Activated CD8-positive, alpha-beta memory T cell treated with anti-CD3 and anti-CD28 coated beads for 4 hours (primary cell): ENCODE measurements around the gene PRKRIP1.
"Not testable (repeated sequence)": the region's sequence is repeated elsewhere in the genome, so short reads cannot be mapped to it uniquely, and the experiment has no call there.

Experiments used
- DNase-seq, 2 donors: peaks; one replicate each; pipeline ENCODE4 v3.0.0-alpha.2; 2020; ENCODE audit warnings: low read depth in 2 of 2

PRKRIP1 gene

GRCh38 chr7:102431617-102432298 is 35.6 kb downstream of the PRKRIP1 start:
- DNase-seq, result peak in 1 of 2 donors; percentile 42

- no peak for DNase-seq
Measured at GRCh38 chr7:102432442-102433218, 36.5 kb downstream of the PRKRIP1 start.

GRCh38 chr7:102433219-102434038 is 37.3 kb downstream of the PRKRIP1 start, which contains the start of gene ORAI2:
Gene ORAI2, plus strand, starts transcription at chr7:102433575. Its CDS starts 5,382 bp downstream, at chr7:102438957.
- DNase-seq, result peak; percentile 79

- no peak for DNase-seq
Measured at GRCh38 chr7:102434039-102434486, 37.9 kb downstream of the PRKRIP1 start.

GRCh38 chr7:102436118-102436517 is 40.0 kb downstream of the PRKRIP1 start:
- no peak for DNase-seq

- no peak for DNase-seq
Measured at GRCh38 chr7:102439963-102440795, 44.0 kb downstream of the PRKRIP1 start.

GRCh38 chr7:102444961-102445673 is 49.0 kb downstream of the PRKRIP1 start:
- no peak for DNase-seq

GRCh38 chr7:102445674-102446071 is 49.5 kb downstream of the PRKRIP1 start:
- no peak for DNase-seq

GRCh38 chr7:102446387-102447156 is 50.4 kb downstream of the PRKRIP1 start:
- DNase-seq, result no peak

- DNase-seq, result no peak
Measured at GRCh38 chr7:102447311-102447710, 51.1 kb downstream of the PRKRIP1 start.

GRCh38 chr7:102449136-102449535 is 53.0 kb downstream of the PRKRIP1 start:
- no peak for DNase-seq

GRCh38 chr7:102450242-102450641 is 54.1 kb downstream of the PRKRIP1 start:
- DNase-seq, result peak in 1 of 2 donors; percentile 36

- no peak for DNase-seq
Measured at GRCh38 chr7:102451371-102452054, 55.4 kb downstream of the PRKRIP1 start.

- DNase-seq, result no peak
Measured at GRCh38 chr7:102452451-102452850, 56.3 kb downstream of the PRKRIP1 start.

- DNase-seq, result no peak
Measured at GRCh38 chr7:102453319-102453718, 57.2 kb downstream of the PRKRIP1 start.

GRCh38 chr7:102454468-102454867 is 58.3 kb downstream of the PRKRIP1 start:
- no peak for DNase-seq

GRCh38 chr7:102454932-102455331 is 58.8 kb downstream of the PRKRIP1 start:
- not testable (repeated sequence) for DNase-seq

- no peak for DNase-seq
Measured at GRCh38 chr7:102455596-102455995, 59.4 kb downstream of the PRKRIP1 start.

- no peak for DNase-seq
Measured at GRCh38 chr7:102456327-102456726, 60.2 kb downstream of the PRKRIP1 start.
